DOHH2 (cell line): ENCODE results near the gene ZNF552.
"Not testable (repeated sequence)": the region's sequence is repeated elsewhere in the genome, so short reads cannot be mapped to it uniquely, and the experiment has no call there.

Source experiments
- H3F3A ChIP-seq: fragments of 200-600 bp; sonication (generic), shearing (Covaris generic); 2 replicates; pipeline ENCODE4 v1.6.0; 2016; ENCODE audit warnings: antibody characterized with exemption, mild to moderate bottlenecking; ENCODE audit not compliant: control insufficient read depth, insufficient read depth
- H3K27ac ChIP-seq: fragments of 200-600 bp; sonication (generic); 2 replicates; pipeline ENCODE4 v1.5.1; 2014; ENCODE audit warnings: low read depth, mild to moderate bottlenecking, low read length, moderate library complexity
- H3K27me3 ChIP-seq: fragments of 200-600 bp; sonication (generic); 2 replicates; pipeline ENCODE4 v1.6.1; 2014; ENCODE audit warnings: mild to moderate bottlenecking, low read length, mixed read lengths; ENCODE audit not compliant: control insufficient read depth
- H3K36me3 ChIP-seq: fragments of 200-600 bp; sonication (generic); 2 replicates; pipeline ENCODE4 v1.6.1; 2014; ENCODE audit warnings: mild to moderate bottlenecking, low read length, moderate library complexity, mixed read lengths; ENCODE audit not compliant: control insufficient read depth
- H3K4me1 ChIP-seq: fragments of 200-600 bp; sonication (generic); 2 replicates; pipeline ENCODE4 v1.6.1; 2014; ENCODE audit warnings: mild to moderate bottlenecking, low read length, mixed read lengths; ENCODE audit not compliant: control insufficient read depth
- H3K4me2 ChIP-seq: fragments of 200-600 bp; sonication (generic); 2 replicates; pipeline ENCODE4 v1.6.0; 2014; ENCODE audit warnings: mild to moderate bottlenecking, low read length, moderate library complexity
- H3K4me3 ChIP-seq: fragments of 200-600 bp; sonication (generic); 2 replicates; pipeline ENCODE4 v1.5.1; 2014; ENCODE audit warnings: mild to moderate bottlenecking, low read length, mixed read lengths
- H3K79me2 ChIP-seq: fragments of 200-600 bp; sonication (generic); 2 replicates; pipeline ENCODE4 v1.6.1; 2014; ENCODE audit warnings: mild to moderate bottlenecking, low read length, mixed read lengths; ENCODE audit not compliant: control insufficient read depth
- H3K9me2 ChIP-seq: fragments of 200-600 bp; sonication (generic); replicated peaks from 2 replicates; pipeline ENCODE4 v1.6.1; 2014; ENCODE audit warnings: mild to moderate bottlenecking, low read length, mixed read lengths; ENCODE audit not compliant: control insufficient read depth
- H3K9me3 ChIP-seq: fragments of 200-600 bp; sonication (generic); 2 replicates; pipeline ENCODE4 v1.6.1; 2014; ENCODE audit warnings: antibody characterized with exemption, low read length, mixed read lengths; ENCODE audit not compliant: control insufficient read depth, insufficient read depth
- H4K20me1 ChIP-seq: fragments of 200-600 bp; sonication (generic); 2 replicates; pipeline ENCODE4 v1.6.0; 2014; ENCODE audit warnings: low read depth, mild to moderate bottlenecking, antibody characterized with exemption, low read length, moderate library complexity; ENCODE audit not compliant: control insufficient read depth, insufficient read depth
- EZH2phosphoT487 ChIP-seq: fragments of 200-600 bp; sonication (generic); IDR thresholded peaks from 2 replicates; pipeline ENCODE4 v1.6.1; 2017; ENCODE audit warnings: borderline replicate concordance, mild to moderate bottlenecking, antibody characterized with exemption, low read length, moderate library complexity, mixed read lengths
- TF ChIP-seq, protein P1 (sequence below): fragments of 200-600 bp; sonication (generic); IDR thresholded peaks from one replicate; pipeline ENCODE4 v1.5.1; 2014; ENCODE audit warnings: antibody characterized with exemption, mild to moderate bottlenecking, low read depth, low read length; ENCODE audit not compliant: poor library complexity, severe bottlenecking

Gene ZNF552

GRCh38 chr19:57814505-57815246 lies at the start of gene ZNF552:
Gene ZNF552, minus strand, starts transcription at chr19:57814913. Its CDS starts 170 bp downstream, at chr19:57814743.
- Histone ChIP-seq H4K20me1 (no peaks in the 10 kb centered on the region), H3K27ac (0 out of 2 replicates have a peak within 1 kb of the TSS, but pooled peaks have one; percentile 7), H3K4me1 (peaks cover 30% of the 10 kb centered on the region), H3K4me3 (peak within 1 kb of the TSS; percentile 78), H3K36me3 (peaks cover 19% of the 10 kb centered on the region), H3K9me3 (no peaks in the 10 kb centered on the region), H3K79me2 (peaks cover 24% of the 10 kb centered on the region), H3K4me2 (peak within 1 kb of the TSS; percentile 72), H3K27me3 (no peaks in the 10 kb centered on the region), H3K9me2 (no peaks in the 10 kb centered on the region), H3F3A (no peaks in the 10 kb centered on the region)
- TF ChIP-seq, protein P1, sequence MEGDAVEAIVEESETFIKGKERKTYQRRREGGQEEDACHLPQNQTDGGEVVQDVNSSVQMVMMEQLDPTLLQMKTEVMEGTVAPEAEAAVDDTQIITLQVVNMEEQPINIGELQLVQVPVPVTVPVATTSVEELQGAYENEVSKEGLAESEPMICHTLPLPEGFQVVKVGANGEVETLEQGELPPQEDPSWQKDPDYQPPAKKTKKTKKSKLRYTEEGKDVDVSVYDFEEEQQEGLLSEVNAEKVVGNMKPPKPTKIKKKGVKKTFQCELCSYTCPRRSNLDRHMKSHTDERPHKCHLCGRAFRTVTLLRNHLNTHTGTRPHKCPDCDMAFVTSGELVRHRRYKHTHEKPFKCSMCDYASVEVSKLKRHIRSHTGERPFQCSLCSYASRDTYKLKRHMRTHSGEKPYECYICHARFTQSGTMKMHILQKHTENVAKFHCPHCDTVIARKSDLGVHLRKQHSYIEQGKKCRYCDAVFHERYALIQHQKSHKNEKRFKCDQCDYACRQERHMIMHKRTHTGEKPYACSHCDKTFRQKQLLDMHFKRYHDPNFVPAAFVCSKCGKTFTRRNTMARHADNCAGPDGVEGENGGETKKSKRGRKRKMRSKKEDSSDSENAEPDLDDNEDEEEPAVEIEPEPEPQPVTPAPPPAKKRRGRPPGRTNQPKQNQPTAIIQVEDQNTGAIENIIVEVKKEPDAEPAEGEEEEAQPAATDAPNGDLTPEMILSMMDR = no peak
- no peak for TF ChIP-seq EZH2phosphoT487

GRCh38 chr19:57862351-57862750 lies 47.6 kb upstream of the ZNF552 start:
- H3K27ac ChIP-seq, H4K20me1 ChIP-seq, H3K79me2 ChIP-seq, H3K27me3 ChIP-seq, H3F3A ChIP-seq, H3K9me3 ChIP-seq, H3K4me2 ChIP-seq, H3K9me2 ChIP-seq, H3K4me3 ChIP-seq, H3K4me1 ChIP-seq: not testable (repeated sequence)
- H3K36me3 ChIP-seq = peaks cover 85% of the 10 kb centered on the region

GRCh38 chr19:57854117-57854516 lies 39.4 kb upstream of the ZNF552 start:
- H4K20me1 ChIP-seq = not testable (repeated sequence)

GRCh38 chr19:57851812-57852603 lies 37.3 kb upstream of the ZNF552 start:
- peaks cover 39% of the 10 kb centered on the region for H3K79me2 ChIP-seq
- not testable (repeated sequence) for H4K20me1 ChIP-seq, H3K4me3 ChIP-seq, H3K27ac ChIP-seq, H3K9me3 ChIP-seq, H3F3A ChIP-seq, H3K4me2 ChIP-seq, H3K27me3 ChIP-seq, H3K9me2 ChIP-seq
- H3K4me1 ChIP-seq = peaks cover 12% of the 10 kb centered on the region
- peaks cover 42% of the 10 kb centered on the region for H3K36me3 ChIP-seq

More at GRCh38 chr19:57854117-57854516, 39.4 kb upstream of the ZNF552 start:
- H3K27me3 ChIP-seq, H3F3A ChIP-seq, H3K27ac ChIP-seq, H3K9me2 ChIP-seq, H3K9me3 ChIP-seq, H3K4me2 ChIP-seq, H3K4me3 ChIP-seq: not testable (repeated sequence)
- Histone ChIP-seq H3K36me3 (peaks cover 56% of the 10 kb centered on the region), H3K79me2 (peaks cover 39% of the 10 kb centered on the region), H3K4me1 (peaks cover 12% of the 10 kb centered on the region)
